Liver (tissue), 3 donors: ENCODE measurements around the gene DNAH6.

ENCODE experiments used
- CTCF ChIP-seq: fragments of 150-350 bp; IDR thresholded peaks from 2 replicates; pipeline ENCODE4 v1.5.1; 2017; ENCODE audit warnings: improper control_type of control experiment, low read depth, low read length; ENCODE audit not compliant: missing input control
- EGR1 ChIP-seq, 2 donors: IDR thresholded peaks; 2 replicates each; pipeline ENCODE4 v1.6.1; 2016 to 2018; ENCODE audit warnings: antibody characterized with exemption in 2 of 2, low read depth in 2 of 2
- GABPA ChIP-seq, 2 donors: IDR thresholded peaks in 1 of 2; conservative IDR thresholded peaks in 1 of 2; 2 replicates each; pipeline ENCODE4 v1.6.1; 2016; ENCODE audit warnings: antibody characterized with exemption in 2 of 2, mild to moderate bottlenecking in 1 of 2, moderate library complexity in 1 of 2
- HNF4G ChIP-seq: IDR thresholded peaks from 2 replicates; pipeline ENCODE4 v1.6.1; 2016; ENCODE audit warnings: antibody characterized with exemption
- JUND ChIP-seq, 2 donors: IDR thresholded peaks; 2 replicates each; pipeline ENCODE4 v1.6.1; 2016; ENCODE audit warnings: antibody characterized with exemption in 2 of 2
- RAD21 ChIP-seq, 2 donors: IDR thresholded peaks; 2 replicates each; pipeline ENCODE4 v1.6.1; 2016; ENCODE audit warnings: antibody characterized with exemption in 2 of 2, mild to moderate bottlenecking in 2 of 2
- SP1 ChIP-seq: IDR thresholded peaks from 2 replicates; pipeline ENCODE4 v1.6.1; 2018; ENCODE audit warnings: antibody characterized with exemption, mild to moderate bottlenecking
- TAF1 ChIP-seq: conservative IDR thresholded peaks from 2 replicates; pipeline ENCODE4 v1.6.1; 2016; ENCODE audit warnings: antibody characterized with exemption, mild to moderate bottlenecking
- YY1 ChIP-seq: IDR thresholded peaks from 2 replicates; pipeline ENCODE4 v1.6.1; 2016; ENCODE audit warnings: antibody characterized with exemption, mild to moderate bottlenecking
- TF ChIP-seq, protein P1 (sequence below): IDR thresholded peaks from 2 replicates; pipeline ENCODE4 v1.6.1; 2016; ENCODE audit warnings: antibody characterized with exemption, mild to moderate bottlenecking
- TF ChIP-seq, protein P2 (sequence below): IDR thresholded peaks from 2 replicates; pipeline ENCODE4 v1.6.1; 2016; ENCODE audit warnings: antibody characterized with exemption
- donor health status: healthy.
- donor health status: healthy.

GRCh38 chr2:84649487-84650142 lies 133.3 kb downstream of the DNAH6 start:
- TF ChIP-seq RAD21 (IDR thresholded peaks at IDR 0.05) (no peak), CTCF (no peak), GABPA (IDR thresholded peaks at IDR 0.05 in 1 of 2, conservative IDR thresholded peaks at IDR 0.05 in 1 of 2) (no peak), SP1 (no peak), TAF1 (no peak), EGR1 (IDR thresholded peaks at IDR 0.05; ENCODE audit: low read depth in 2 of 2) (no peak), JUND (IDR thresholded peaks at IDR 0.05) (no peak), HNF4G (no peak), YY1 (no peak)
- TF ChIP-seq, protein P1, sequence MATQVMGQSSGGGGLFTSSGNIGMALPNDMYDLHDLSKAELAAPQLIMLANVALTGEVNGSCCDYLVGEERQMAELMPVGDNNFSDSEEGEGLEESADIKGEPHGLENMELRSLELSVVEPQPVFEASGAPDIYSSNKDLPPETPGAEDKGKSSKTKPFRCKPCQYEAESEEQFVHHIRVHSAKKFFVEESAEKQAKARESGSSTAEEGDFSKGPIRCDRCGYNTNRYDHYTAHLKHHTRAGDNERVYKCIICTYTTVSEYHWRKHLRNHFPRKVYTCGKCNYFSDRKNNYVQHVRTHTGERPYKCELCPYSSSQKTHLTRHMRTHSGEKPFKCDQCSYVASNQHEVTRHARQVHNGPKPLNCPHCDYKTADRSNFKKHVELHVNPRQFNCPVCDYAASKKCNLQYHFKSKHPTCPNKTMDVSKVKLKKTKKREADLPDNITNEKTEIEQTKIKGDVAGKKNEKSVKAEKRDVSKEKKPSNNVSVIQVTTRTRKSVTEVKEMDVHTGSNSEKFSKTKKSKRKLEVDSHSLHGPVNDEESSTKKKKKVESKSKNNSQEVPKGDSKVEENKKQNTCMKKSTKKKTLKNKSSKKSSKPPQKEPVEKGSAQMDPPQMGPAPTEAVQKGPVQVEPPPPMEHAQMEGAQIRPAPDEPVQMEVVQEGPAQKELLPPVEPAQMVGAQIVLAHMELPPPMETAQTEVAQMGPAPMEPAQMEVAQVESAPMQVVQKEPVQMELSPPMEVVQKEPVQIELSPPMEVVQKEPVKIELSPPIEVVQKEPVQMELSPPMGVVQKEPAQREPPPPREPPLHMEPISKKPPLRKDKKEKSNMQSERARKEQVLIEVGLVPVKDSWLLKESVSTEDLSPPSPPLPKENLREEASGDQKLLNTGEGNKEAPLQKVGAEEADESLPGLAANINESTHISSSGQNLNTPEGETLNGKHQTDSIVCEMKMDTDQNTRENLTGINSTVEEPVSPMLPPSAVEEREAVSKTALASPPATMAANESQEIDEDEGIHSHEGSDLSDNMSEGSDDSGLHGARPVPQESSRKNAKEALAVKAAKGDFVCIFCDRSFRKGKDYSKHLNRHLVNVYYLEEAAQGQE: no peak
- TF ChIP-seq, protein P2, sequence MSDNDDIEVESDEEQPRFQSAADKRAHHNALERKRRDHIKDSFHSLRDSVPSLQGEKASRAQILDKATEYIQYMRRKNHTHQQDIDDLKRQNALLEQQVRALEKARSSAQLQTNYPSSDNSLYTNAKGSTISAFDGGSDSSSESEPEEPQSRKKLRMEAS: no peak
